ENCODE results near the gene TRMT1.

GRCh38 chr19:13090511-13091231 lies 25.9 kb downstream of the TRMT1 start:
- TF ChIP-seq SIX5 (IDR thresholded peaks at IDR 0.05; ENCODE audit: low read depth, low read length) (no peak), CHD1 (IDR thresholded peaks at IDR 0.05; ENCODE audit: low read depth, low read length) (no peak), ATF3 (IDR thresholded peaks at IDR 0.05; ENCODE audit: insufficient read depth, low read depth, low read length) (no peak), TAF1 (IDR thresholded peaks at IDR 0.05; ENCODE audit: low read depth, low read length) (no peak), CTCF (IDR thresholded peaks at IDR 0.05; ENCODE audit: control extremely low read depth in 1 of 3, insufficient read depth in 1 of 3, low read depth in 1 of 3, low read length in 3 of 3) (no peak), SP4 (IDR thresholded peaks at IDR 0.05; ENCODE audit: low read length) (no peak), TBP (IDR thresholded peaks at IDR 0.05; ENCODE audit: low read depth, low read length) (no peak), SP1 (IDR thresholded peaks at IDR 0.05; ENCODE audit: low read depth, low read length) (no peak)
- TF ChIP-seq, protein P1, sequence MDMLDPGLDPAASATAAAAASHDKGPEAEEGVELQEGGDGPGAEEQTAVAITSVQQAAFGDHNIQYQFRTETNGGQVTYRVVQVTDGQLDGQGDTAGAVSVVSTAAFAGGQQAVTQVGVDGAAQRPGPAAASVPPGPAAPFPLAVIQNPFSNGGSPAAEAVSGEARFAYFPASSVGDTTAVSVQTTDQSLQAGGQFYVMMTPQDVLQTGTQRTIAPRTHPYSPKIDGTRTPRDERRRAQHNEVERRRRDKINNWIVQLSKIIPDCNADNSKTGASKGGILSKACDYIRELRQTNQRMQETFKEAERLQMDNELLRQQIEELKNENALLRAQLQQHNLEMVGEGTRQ (IDR thresholded peaks at IDR 0.05; ENCODE audit: low read length): no peak

All from H1 (cell line).